MM.1S (cell line): ENCODE measurements around the gene INSRR.

Source experiments
- DNase-seq: peaks from one replicate; pipeline ENCODE4 v3.0.0-alpha.2; 2015
- H2AFZ ChIP-seq: fragments of 300-600 bp; sonication (generic); 2 replicates; pipeline ENCODE4 v1.6.0; 2016; ENCODE audit warnings: antibody characterized with exemption, low read length
- H3F3A ChIP-seq: fragments of 300-600 bp; sonication (generic); 2 replicates; pipeline ENCODE4 v1.6.1; 2016; ENCODE audit warnings: mild to moderate bottlenecking, antibody characterized with exemption, low read length, moderate library complexity, mixed read lengths; ENCODE audit not compliant: insufficient read depth
- H3K27ac ChIP-seq: fragments of 300-600 bp; sonication (generic); 2 replicates; pipeline ENCODE4 v1.5.1; 2016; ENCODE audit warnings: mild to moderate bottlenecking, low read length
- H3K27me3 ChIP-seq: fragments of 300-600 bp; sonication (generic); replicated peaks from 2 replicates; pipeline ENCODE4 v1.6.0; 2016; ENCODE audit warnings: low read length; ENCODE audit not compliant: insufficient read depth
- H3K36me3 ChIP-seq: fragments of 300-600 bp; sonication (generic); replicated peaks from 2 replicates; pipeline ENCODE4 v1.6.1; 2016; ENCODE audit warnings: mild to moderate bottlenecking, low read length, mixed read lengths; ENCODE audit not compliant: insufficient read depth
- H3K4me1 ChIP-seq: fragments of 300-600 bp; sonication (generic); 2 replicates; pipeline ENCODE4 v1.6.1; 2016; ENCODE audit warnings: low read length, mixed read lengths
- H3K4me2 ChIP-seq: fragments of 300-600 bp; sonication (generic); 2 replicates; pipeline ENCODE4 v1.6.0; 2016; ENCODE audit warnings: low read depth, low read length
- H3K4me3 ChIP-seq: fragments of 300-600 bp; sonication (generic); 2 replicates; pipeline ENCODE4 v1.5.1; 2016; ENCODE audit warnings: low read length, mixed read lengths
- H3K79me2 ChIP-seq: fragments of 300-600 bp; sonication (generic); 2 replicates; pipeline ENCODE4 v1.6.1; 2016; ENCODE audit warnings: mixed run types, low read length, mixed read lengths
- H3K9ac ChIP-seq: fragments of 300-600 bp; sonication (generic); 2 replicates; pipeline ENCODE4 v1.6.1; 2016; ENCODE audit warnings: low read length, mixed read lengths
- H3K9me2 ChIP-seq: fragments of 300-600 bp; sonication (generic); replicated peaks from 2 replicates; pipeline ENCODE4 v1.6.1; 2016; ENCODE audit warnings: mild to moderate bottlenecking, low read length, mixed read lengths; ENCODE audit not compliant: insufficient read depth
- H3K9me3 ChIP-seq: fragments of 300-600 bp; sonication (generic); replicated peaks from 2 replicates; pipeline ENCODE4 v1.6.1; 2016; ENCODE audit warnings: mild to moderate bottlenecking, low read length, mixed read lengths; ENCODE audit not compliant: insufficient read depth
- H4K20me1 ChIP-seq: fragments of 300-600 bp; sonication (generic); 2 replicates; pipeline ENCODE4 v1.6.1; 2016; ENCODE audit warnings: mild to moderate bottlenecking, low read length, moderate library complexity, mixed read lengths; ENCODE audit not compliant: insufficient read depth
- EZH2 ChIP-seq: fragments of 300-600 bp; sonication (generic); optimal IDR thresholded peaks from 2 replicates; pipeline ENCODE3; 2017; ENCODE audit warnings: low read depth, mild to moderate bottlenecking, antibody characterized with exemption, low read length, mixed read lengths
- EZH2phosphoT487 ChIP-seq: fragments of 300-600 bp; sonication (generic); IDR thresholded peaks from 2 replicates; pipeline ENCODE4 v1.6.1; 2018; ENCODE audit warnings: antibody characterized with exemption, low read length
- TF ChIP-seq, protein P1 (sequence below): fragments of 300-600 bp; sonication (generic); IDR thresholded peaks from 2 replicates; pipeline ENCODE4 v1.5.1; 2016; ENCODE audit warnings: antibody characterized with exemption, low read length, mixed read lengths

The INSRR gene

GRCh38 chr1:156860628-156861423, 1.9 kb upstream of the INSRR start, which contains the start of gene NTRK1:
Gene NTRK1 (plus strand): TSS chr1:156860865. CDS start chr1:156860935, 70 bp downstream.
- TF ChIP-seq EZH2phosphoT487 = no peak
- TF ChIP-seq EZH2 = no peak
- TF ChIP-seq, protein P1, sequence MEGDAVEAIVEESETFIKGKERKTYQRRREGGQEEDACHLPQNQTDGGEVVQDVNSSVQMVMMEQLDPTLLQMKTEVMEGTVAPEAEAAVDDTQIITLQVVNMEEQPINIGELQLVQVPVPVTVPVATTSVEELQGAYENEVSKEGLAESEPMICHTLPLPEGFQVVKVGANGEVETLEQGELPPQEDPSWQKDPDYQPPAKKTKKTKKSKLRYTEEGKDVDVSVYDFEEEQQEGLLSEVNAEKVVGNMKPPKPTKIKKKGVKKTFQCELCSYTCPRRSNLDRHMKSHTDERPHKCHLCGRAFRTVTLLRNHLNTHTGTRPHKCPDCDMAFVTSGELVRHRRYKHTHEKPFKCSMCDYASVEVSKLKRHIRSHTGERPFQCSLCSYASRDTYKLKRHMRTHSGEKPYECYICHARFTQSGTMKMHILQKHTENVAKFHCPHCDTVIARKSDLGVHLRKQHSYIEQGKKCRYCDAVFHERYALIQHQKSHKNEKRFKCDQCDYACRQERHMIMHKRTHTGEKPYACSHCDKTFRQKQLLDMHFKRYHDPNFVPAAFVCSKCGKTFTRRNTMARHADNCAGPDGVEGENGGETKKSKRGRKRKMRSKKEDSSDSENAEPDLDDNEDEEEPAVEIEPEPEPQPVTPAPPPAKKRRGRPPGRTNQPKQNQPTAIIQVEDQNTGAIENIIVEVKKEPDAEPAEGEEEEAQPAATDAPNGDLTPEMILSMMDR = no peak
- Histone ChIP-seq H3K9me2 (no peaks in the 10 kb centered on the region), H3K4me1 (peaks cover 24% of the 10 kb centered on the region), H3K79me2 (no peaks in the 10 kb centered on the region), H2AFZ (peak within 1 kb of the TSS; percentile 28), H3K27ac (no peak within 1 kb of the TSS), H4K20me1 (no peaks in the 10 kb centered on the region), H3K4me3 (peak within 1 kb of the TSS; percentile 39), H3K9me3 (no peaks in the 10 kb centered on the region), H3F3A (no peaks in the 10 kb centered on the region), H3K27me3 (peaks cover 71% of the 10 kb centered on the region), H3K4me2 (peak within 1 kb of the TSS; percentile 90), H3K9ac (no peak within 1 kb of the TSS), H3K36me3 (no peaks in the 10 kb centered on the region)
- peak; percentile 78 for DNase-seq

- Histone ChIP-seq H3K27ac (no peak overlapping the region), H3K4me1 (peaks cover 24% of the 10 kb centered on the region), H3K9me2 (no peaks in the 10 kb centered on the region), H3K27me3 (peaks cover 71% of the 10 kb centered on the region), H3K4me3 (peak overlapping the region; percentile 39), H3K9me3 (no peaks in the 10 kb centered on the region), H4K20me1 (no peaks in the 10 kb centered on the region), H2AFZ (peak overlapping the region; percentile 28), H3K79me2 (no peaks in the 10 kb centered on the region), H3K36me3 (no peaks in the 10 kb centered on the region), H3K4me2 (peak overlapping the region; percentile 90), H3K9ac (no peak overlapping the region), H3F3A (no peaks in the 10 kb centered on the region)
- peak; percentile 54 for DNase-seq
- TF ChIP-seq, protein P1 = peak; percentile 93
- no peak for TF ChIP-seq EZH2phosphoT487
- TF ChIP-seq EZH2 = no peak
Measured at GRCh38 chr1:156860113-156860627, 1.3 kb upstream of the INSRR start.

GRCh38 chr1:156859523-156860112, 701 bp upstream of the INSRR start:
- Histone ChIP-seq H3K79me2 (no peaks in the 10 kb centered on the region), H3F3A (no peaks in the 10 kb centered on the region), H3K9ac (no peak overlapping the region), H3K4me2 (peak overlapping the region; percentile 90), H3K9me3 (no peaks in the 10 kb centered on the region), H3K4me3 (peak overlapping the region; percentile 39), H4K20me1 (no peaks in the 10 kb centered on the region), H2AFZ (peak overlapping the region; percentile 28), H3K9me2 (no peaks in the 10 kb centered on the region), H3K4me1 (peaks cover 24% of the 10 kb centered on the region), H3K27me3 (peaks cover 76% of the 10 kb centered on the region), H3K36me3 (no peaks in the 10 kb centered on the region), H3K27ac (no peak overlapping the region)
- no peak for DNase-seq
- TF ChIP-seq EZH2phosphoT487 = peak; percentile 89
- TF ChIP-seq EZH2 = no peak
